GM12872 (cell line): ENCODE data around the gene PLPPR1.

Source experiments
- TF ChIP-seq, protein P1 (sequence below): IDR thresholded peaks from 3 replicates; pipeline ENCODE4 v1.5.1; 2011; ENCODE audit warnings: low read depth, mild to moderate bottlenecking, low read length, moderate library complexity; ENCODE audit not compliant: insufficient read depth

PLPPR1 gene

DNA sequence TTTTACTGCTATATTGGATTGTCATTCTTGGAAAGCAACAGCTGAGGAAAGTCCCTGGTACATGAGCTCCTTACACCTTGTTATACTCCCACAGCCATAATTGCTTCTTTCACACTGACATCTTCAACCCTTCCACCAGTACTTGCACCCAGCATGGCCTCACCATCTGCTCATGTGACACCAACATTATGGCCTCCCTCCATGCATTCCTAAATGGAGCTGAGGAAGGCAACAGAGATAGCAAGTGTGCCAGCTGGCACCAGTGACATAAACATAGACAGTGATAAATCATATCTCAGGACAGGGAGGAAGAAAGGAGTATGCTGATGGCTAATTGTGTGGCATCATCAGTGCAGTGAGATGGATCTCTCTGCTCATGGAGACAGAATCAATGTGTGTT, 236.7 kb downstream of the PLPPR1 start:
- TF ChIP-seq, protein P1, sequence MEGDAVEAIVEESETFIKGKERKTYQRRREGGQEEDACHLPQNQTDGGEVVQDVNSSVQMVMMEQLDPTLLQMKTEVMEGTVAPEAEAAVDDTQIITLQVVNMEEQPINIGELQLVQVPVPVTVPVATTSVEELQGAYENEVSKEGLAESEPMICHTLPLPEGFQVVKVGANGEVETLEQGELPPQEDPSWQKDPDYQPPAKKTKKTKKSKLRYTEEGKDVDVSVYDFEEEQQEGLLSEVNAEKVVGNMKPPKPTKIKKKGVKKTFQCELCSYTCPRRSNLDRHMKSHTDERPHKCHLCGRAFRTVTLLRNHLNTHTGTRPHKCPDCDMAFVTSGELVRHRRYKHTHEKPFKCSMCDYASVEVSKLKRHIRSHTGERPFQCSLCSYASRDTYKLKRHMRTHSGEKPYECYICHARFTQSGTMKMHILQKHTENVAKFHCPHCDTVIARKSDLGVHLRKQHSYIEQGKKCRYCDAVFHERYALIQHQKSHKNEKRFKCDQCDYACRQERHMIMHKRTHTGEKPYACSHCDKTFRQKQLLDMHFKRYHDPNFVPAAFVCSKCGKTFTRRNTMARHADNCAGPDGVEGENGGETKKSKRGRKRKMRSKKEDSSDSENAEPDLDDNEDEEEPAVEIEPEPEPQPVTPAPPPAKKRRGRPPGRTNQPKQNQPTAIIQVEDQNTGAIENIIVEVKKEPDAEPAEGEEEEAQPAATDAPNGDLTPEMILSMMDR: no peak

GRCh38 chr9:101268426-101268825, 239.9 kb downstream of the PLPPR1 start:
- TF ChIP-seq, protein P1: no peak

- TF ChIP-seq, protein P1: no peak
These were observed 241.2 kb downstream of the PLPPR1 start for GRCh38 chr9:101269591-101270283.

DNA sequence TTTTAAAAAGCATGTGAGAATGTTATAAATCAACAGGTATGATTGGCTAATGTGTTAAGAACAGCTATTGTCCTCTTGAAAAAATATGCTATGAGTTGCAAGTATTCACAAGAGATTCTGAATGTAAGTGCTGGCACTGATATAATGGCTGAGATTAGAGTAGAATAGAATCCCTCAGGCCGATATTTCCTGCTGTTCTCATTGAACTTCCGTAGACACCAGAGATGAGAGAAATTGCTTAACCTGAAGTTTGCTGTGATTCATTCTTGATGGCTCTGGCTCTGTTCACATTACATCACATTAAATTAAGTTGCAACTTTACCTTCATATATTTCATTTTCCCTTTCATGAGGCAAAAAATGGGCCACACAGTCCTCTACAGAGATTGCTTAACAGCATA, 241.8 kb downstream of the PLPPR1 start:
- TF ChIP-seq, protein P1: no peak

GRCh38 chr9:101271102-101271501, 242.6 kb downstream of the PLPPR1 start:
- TF ChIP-seq, protein P1: no peak

DNA sequence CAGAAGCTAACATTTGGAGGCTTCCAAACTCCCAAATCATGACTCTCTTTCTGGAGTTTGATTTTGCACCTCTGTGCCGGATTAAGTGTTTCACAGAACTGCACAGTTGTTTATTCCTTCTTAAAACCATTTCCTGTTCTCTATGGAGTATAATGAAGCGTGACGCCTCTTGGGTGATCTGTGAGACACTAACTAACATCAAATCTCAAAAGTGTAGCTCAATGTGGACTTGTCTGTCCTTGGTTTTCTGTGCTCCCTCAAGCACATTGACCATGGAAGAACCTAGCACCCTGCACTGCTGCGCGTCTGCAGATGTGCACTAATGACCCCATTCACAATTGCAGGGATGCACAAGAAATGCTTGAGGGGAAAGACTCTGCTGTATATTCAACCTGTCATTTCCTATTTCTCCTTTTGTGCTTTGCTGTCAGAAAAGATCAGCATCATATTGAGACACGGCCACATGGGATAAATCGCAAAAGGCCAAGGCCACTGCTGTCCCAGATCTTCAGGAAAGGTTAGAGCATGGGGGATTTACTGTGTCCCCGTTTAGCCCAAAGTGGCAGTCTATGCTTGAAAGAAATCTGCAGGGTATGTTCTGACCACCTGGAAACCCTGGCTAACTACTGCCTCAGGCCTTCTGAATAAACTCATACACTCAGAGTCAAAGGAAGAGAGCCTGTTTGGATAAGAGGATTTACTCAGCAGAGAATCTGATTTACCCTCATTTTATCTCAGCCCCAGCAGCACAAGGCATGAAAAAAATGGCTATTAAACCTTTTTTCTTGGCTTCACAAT, 246.6 kb downstream of the PLPPR1 start:
- TF ChIP-seq, protein P1: no peak

DNA sequence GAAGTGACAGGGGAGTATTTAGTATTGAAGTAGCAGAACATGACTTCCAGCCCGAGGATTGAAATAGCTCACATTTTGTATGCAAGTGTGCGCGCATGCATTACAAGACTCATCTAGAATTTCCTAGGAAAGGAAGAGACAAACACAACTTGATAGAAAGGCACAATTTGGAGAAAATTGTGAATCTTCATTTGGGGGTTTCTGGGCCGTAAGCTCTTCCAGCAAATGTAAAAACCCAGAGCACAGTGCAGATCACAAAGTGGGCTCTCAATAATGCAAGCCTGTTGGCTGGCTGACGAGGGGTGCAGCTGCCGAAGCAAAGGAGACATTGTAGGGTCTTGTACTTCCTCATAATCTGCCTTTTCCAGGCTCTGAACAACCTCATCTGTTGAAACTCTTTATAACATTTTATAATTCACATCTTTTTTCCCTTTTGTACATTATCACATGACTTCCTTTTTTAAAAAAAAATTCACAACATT, 247.3 kb downstream of the PLPPR1 start:
- TF ChIP-seq, protein P1: no peak
